SU-DHL-6 (cell line): ENCODE measurements around the gene FBN1.

Source experiments
- CTCF ChIP-seq: fragments of 200-600 bp; sonication (generic); IDR thresholded peaks from one replicate; pipeline ENCODE4 v1.5.1; 2017; ENCODE audit warnings: antibody characterized with exemption, mild to moderate bottlenecking, low read length, moderate library complexity; ENCODE audit not compliant: insufficient read depth, poor library complexity, severe bottlenecking
- EZH2phosphoT487 ChIP-seq: fragments of 200-600 bp; sonication (generic), shearing (Covaris generic); conservative IDR thresholded peaks from 2 replicates; pipeline ENCODE4 v1.6.1; 2018; ENCODE audit warnings: mild to moderate bottlenecking, antibody characterized with exemption, low read length, moderate library complexity, mixed read lengths

- TF ChIP-seq CTCF (no peak), EZH2phosphoT487 (no peak)
Observed at GRCh38 chr15:48500595-48500994, 144.9 kb downstream of the FBN1 start.
